GM23338 (cell line): ENCODE results near the gene GGN.

Experiments used
- CREB1 ChIP-seq: fragments of 250-450 bp; sonication (Bioruptor Pico); IDR thresholded peaks from 2 replicates; pipeline ENCODE4 v1.5.0; 2020; ENCODE audit warnings: low read depth, mild to moderate bottlenecking, moderate library complexity
- EZH2 ChIP-seq: fragments of 200-600 bp; sonication (generic); IDR thresholded peaks from one replicate; pipeline ENCODE4 v1.8.0; 2017; ENCODE audit warnings: antibody characterized with exemption, mild to moderate bottlenecking, low read depth; ENCODE audit not compliant: unreplicated experiment
- EZH2phosphoT487 ChIP-seq: fragments of 200-600 bp; sonication (generic); IDR thresholded peaks from one replicate; pipeline ENCODE4 v1.8.1; 2018; ENCODE audit warnings: antibody characterized with exemption; ENCODE audit not compliant: unreplicated experiment
- POLR2AphosphoS5 ChIP-seq: IDR thresholded peaks from 2 replicates; pipeline ENCODE4 v1.6.1; 2016; ENCODE audit warnings: antibody characterized with exemption, low read depth
- REST ChIP-seq: IDR thresholded peaks from one replicate; pipeline ENCODE4 v1.6.1; 2018; ENCODE audit warnings: antibody characterized with exemption; ENCODE audit not compliant: unreplicated experiment
- STAT1 ChIP-seq: IDR thresholded peaks from one replicate; pipeline ENCODE4 v1.6.1; 2016; ENCODE audit warnings: antibody characterized with exemption; ENCODE audit not compliant: unreplicated experiment
- ZNF114 ChIP-seq: fragments of 250-450 bp; sonication (Bioruptor Pico); IDR thresholded peaks from 2 replicates; pipeline ENCODE4 v1.5.0; 2020; ENCODE audit warnings: mild to moderate bottlenecking, moderate library complexity
- TF ChIP-seq, protein P1 (sequence below), 2 experiments: fragments of 200-600 bp in 1 of 2; sonication (generic) in 1 of 2; conservative IDR thresholded peaks; 2 replicates each; pipeline versions ENCODE4 v1.5.1 to v1.6.1; 2016 to 2017; ENCODE audit warnings: antibody characterized with exemption in 2 of 2, low read depth in 2 of 2, mild to moderate bottlenecking in 2 of 2, moderate library complexity in 1 of 2
- TF ChIP-seq, protein P2 (sequence below): fragments of 250-450 bp; sonication (Bioruptor Pico); IDR thresholded peaks from 2 replicates; pipeline ENCODE4 v1.5.0; 2020; ENCODE audit warnings: mild to moderate bottlenecking, moderate library complexity

DNA sequence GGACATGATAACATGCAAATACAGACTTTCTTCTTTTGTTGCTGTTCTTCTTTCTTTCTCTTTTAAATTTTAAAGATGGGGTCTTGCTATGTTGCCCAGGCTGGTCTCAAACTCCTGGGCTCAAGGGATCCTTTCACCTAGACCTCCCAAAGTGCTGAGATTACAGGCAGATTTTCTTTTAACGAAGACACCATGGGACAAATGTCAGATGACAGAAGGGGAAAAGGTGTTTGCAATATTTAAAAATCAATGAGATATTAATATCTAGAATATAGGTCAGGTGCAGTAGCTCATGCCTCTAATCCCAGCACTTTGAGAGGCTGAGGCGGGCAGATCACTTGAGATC lies 42.0 kb upstream of the GGN start:
- TF ChIP-seq, protein P1, sequence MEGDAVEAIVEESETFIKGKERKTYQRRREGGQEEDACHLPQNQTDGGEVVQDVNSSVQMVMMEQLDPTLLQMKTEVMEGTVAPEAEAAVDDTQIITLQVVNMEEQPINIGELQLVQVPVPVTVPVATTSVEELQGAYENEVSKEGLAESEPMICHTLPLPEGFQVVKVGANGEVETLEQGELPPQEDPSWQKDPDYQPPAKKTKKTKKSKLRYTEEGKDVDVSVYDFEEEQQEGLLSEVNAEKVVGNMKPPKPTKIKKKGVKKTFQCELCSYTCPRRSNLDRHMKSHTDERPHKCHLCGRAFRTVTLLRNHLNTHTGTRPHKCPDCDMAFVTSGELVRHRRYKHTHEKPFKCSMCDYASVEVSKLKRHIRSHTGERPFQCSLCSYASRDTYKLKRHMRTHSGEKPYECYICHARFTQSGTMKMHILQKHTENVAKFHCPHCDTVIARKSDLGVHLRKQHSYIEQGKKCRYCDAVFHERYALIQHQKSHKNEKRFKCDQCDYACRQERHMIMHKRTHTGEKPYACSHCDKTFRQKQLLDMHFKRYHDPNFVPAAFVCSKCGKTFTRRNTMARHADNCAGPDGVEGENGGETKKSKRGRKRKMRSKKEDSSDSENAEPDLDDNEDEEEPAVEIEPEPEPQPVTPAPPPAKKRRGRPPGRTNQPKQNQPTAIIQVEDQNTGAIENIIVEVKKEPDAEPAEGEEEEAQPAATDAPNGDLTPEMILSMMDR (conservative IDR thresholded peaks at IDR 0.05; ENCODE audit: low read depth in 2 of 2), result no peak
- no peak for TF ChIP-seq STAT1
- no peak for TF ChIP-seq REST
- TF ChIP-seq, protein P2, sequence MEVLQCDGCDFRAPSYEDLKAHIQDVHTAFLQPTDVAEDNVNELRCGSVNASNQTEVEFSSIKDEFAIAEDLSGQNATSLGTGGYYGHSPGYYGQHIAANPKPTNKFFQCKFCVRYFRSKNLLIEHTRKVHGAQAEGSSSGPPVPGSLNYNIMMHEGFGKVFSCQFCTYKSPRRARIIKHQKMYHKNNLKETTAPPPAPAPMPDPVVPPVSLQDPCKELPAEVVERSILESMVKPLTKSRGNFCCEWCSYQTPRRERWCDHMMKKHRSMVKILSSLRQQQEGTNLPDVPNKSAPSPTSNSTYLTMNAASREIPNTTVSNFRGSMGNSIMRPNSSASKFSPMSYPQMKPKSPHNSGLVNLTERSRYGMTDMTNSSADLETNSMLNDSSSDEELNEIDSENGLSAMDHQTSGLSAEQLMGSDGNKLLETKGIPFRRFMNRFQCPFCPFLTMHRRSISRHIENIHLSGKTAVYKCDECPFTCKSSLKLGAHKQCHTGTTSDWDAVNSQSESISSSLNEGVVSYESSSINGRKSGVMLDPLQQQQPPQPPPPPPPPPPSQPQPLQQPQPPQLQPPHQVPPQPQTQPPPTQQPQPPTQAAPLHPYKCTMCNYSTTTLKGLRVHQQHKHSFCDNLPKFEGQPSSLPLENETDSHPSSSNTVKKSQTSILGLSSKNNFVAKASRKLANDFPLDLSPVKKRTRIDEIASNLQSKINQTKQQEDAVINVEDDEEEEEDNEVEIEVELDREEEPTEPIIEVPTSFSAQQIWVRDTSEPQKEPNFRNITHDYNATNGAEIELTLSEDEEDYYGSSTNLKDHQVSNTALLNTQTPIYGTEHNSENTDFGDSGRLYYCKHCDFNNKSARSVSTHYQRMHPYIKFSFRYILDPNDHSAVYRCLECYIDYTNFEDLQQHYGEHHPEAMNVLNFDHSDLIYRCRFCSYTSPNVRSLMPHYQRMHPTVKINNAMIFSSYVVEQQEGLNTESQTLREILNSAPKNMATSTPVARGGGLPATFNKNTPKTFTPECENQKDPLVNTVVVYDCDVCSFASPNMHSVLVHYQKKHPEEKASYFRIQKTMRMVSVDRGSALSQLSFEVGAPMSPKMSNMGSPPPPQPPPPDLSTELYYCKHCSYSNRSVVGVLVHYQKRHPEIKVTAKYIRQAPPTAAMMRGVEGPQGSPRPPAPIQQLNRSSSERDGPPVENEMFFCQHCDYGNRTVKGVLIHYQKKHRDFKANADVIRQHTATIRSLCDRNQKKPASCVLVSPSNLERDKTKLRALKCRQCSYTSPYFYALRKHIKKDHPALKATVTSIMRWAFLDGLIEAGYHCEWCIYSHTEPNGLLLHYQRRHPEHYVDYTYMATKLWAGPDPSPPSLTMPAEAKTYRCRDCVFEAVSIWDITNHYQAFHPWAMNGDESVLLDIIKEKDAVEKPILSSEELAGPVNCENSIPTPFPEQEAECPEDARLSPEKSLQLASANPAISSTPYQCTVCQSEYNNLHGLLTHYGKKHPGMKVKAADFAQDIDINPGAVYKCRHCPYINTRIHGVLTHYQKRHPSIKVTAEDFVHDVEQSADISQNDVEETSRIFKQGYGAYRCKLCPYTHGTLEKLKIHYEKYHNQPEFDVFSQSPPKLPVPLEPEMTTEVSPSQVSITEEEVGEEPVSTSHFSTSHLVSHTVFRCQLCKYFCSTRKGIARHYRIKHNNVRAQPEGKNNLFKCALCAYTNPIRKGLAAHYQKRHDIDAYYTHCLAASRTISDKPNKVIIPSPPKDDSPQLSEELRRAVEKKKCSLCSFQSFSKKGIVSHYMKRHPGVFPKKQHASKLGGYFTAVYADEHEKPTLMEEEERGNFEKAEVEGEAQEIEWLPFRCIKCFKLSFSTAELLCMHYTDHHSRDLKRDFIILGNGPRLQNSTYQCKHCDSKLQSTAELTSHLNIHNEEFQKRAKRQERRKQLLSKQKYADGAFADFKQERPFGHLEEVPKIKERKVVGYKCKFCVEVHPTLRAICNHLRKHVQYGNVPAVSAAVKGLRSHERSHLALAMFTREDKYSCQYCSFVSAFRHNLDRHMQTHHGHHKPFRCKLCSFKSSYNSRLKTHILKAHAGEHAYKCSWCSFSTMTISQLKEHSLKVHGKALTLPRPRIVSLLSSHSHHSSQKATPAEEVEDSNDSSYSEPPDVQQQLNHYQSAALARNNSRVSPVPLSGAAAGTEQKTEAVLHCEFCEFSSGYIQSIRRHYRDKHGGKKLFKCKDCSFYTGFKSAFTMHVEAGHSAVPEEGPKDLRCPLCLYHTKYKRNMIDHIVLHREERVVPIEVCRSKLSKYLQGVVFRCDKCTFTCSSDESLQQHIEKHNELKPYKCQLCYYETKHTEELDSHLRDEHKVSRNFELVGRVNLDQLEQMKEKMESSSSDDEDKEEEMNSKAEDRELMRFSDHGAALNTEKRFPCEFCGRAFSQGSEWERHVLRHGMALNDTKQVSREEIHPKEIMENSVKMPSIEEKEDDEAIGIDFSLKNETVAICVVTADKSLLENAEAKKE, result no peak
- TF ChIP-seq EZH2phosphoT487, result no peak
- TF ChIP-seq POLR2AphosphoS5, result no peak
- TF ChIP-seq CREB1, result no peak
- no peak for TF ChIP-seq EZH2
- no peak for TF ChIP-seq ZNF114
